ENCODE data around the gene RBBP8NL.

DNA sequence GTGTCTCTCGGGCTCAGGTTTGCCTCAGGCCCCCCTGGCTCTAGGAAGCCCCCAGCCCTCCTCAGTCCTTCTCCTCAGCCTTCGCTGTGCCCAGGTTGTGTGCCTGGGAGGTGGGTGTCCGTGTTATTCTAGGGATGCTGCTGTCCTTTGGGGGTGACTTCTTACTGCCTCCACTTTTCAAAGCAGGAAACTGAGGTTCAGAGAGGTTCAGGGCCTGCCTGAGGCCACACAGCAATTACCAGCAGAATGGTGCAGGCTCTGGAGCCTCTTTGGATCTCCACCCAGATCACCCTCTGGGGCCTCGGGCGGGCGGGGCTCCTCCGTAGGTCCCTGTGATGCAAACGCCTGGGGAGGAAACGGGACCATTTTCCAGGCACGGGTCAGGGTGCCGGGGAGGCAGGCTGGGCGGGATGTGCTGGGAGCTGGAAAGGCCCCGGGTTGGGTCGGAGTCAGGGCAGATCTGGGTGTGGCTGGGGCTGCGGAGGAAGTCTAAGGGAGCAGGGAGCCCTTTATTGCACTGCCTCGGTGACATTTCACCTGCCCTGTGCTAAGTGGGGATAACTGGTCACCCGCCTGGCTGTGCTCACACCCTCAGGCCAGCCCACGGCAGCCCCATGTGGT, 25.2 kb upstream of the RBBP8NL start:
- TF ChIP-seq, protein P1, sequence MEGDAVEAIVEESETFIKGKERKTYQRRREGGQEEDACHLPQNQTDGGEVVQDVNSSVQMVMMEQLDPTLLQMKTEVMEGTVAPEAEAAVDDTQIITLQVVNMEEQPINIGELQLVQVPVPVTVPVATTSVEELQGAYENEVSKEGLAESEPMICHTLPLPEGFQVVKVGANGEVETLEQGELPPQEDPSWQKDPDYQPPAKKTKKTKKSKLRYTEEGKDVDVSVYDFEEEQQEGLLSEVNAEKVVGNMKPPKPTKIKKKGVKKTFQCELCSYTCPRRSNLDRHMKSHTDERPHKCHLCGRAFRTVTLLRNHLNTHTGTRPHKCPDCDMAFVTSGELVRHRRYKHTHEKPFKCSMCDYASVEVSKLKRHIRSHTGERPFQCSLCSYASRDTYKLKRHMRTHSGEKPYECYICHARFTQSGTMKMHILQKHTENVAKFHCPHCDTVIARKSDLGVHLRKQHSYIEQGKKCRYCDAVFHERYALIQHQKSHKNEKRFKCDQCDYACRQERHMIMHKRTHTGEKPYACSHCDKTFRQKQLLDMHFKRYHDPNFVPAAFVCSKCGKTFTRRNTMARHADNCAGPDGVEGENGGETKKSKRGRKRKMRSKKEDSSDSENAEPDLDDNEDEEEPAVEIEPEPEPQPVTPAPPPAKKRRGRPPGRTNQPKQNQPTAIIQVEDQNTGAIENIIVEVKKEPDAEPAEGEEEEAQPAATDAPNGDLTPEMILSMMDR (conservative IDR thresholded peaks at IDR 0.05; ENCODE audit: low read depth, low read length) = no peak
- no peak for TF ChIP-seq EZH2 (IDR thresholded peaks at IDR 0.05; ENCODE audit: borderline replicate concordance, low read depth, low read length, poor library complexity, severe bottlenecking)
